ENCODE measurements around the gene BBS1. TPM values are rescaled to one million over a fixed set of nuclear protein-coding genes. Genes with fewer than 3 reads are reported as not detected.

The BBS1 gene
- total RNA-seq, 5 donors from 2014 or later (not counting 1 experiment from before 2014, with no cell fraction given) = 17.0 to 41.6 (median 34.9) TPM

DNA sequence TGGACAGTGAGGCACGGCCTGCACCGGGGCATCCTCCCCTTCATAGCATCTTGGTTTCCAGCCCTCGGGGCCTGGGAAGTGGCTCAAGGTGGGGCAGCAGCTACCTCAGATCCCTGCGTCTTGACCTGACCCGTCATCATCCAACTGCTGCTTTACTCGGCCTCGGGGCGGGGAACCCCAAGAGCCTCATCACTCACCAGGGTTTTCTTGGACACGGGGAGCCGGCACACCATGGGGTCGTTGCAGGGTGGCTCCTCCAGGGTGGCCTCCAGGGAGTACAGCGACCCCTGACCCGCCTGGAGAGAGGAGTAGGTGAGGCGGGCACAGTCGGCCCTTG is 57.3 kb downstream of the BBS1 start:
- no peak overlapping the region for H3K27ac Mint-ChIP-seq

DNA sequence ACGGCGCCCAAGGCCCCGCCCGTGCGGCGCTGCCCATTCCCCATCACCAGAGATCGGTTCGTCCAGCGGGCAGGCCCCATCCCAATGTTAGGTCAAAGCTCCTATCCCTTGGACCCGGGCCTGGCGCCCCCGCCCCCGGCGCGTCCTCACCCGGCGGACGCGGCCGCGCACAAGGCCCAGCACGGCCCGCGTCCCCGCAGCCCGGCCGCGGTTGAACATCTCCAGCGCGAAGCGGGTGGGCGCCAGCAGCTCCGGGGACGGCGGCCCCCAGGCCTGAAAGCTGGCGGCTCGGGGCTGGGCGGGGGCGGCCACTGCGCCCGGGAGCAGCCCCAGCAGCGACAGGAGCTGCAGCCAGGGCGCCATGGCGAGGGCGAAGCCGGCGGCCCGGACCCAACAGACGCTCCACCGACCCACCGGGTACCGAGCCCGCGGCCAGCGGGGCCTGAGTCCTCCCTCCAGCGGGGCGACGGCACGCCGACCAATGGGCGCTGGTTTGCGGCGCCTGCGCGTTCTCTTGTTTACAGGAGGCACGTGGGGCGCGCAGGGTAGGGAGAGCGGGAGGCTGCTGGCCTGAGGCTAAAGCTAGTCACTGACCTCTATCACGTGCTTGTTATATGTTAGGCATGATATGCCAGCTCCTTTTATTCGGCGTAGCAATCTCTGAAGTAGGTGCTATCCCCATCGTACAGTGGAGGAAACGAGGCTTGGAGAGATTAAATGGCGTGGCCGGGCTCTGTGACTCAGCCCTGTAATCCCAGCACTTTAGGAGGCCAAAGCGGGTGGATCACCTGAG is 57.9 kb downstream of the BBS1 start, which contains the start of gene CTSF:
TSS of gene CTSF (minus strand) at position 483 of the 793 bp plus-strand sequence. CDS start at position 363, 120 bp downstream.
- peak within 1 kb of the TSS; percentile 82 for H3K27ac Mint-ChIP-seq
- DNase-seq (peak; percentile 22 to 81 (median 59)), ATAC-seq (replicated peaks in 1 of 4) (peak; percentile 89 to 99 (median 96))
- no peaks in the 10 kb centered on the region for H3K9me3 ChIP-seq
- H3K4me3 Mint-ChIP-seq = peak within 1 kb of the TSS; percentile 74 to 80 (median 77)
- peaks cover 0 to 14% of the 10 kb centered on the region in 2 experiments for H3K4me1 ChIP-seq (ENCODE audit: control insufficient read depth in 1 of 2, extremely low read depth in 1 of 2, insufficient read depth in 2 of 2, low read length in 2 of 2)
- H3K9me3 Mint-ChIP-seq = no peaks in the 10 kb centered on the region
- peaks cover 4% of the 10 kb centered on the region for H3K36me3 Mint-ChIP-seq
- 8% methylated on average over 72 of the region's 77 CpGs for WGBS (ENCODE audit: insufficient coverage)
- H3K27ac ChIP-seq (ENCODE audit: low read length) = no peak within 1 kb of the TSS
- CTCF ChIA-PET = interaction anchor here in 1 of 2 donors (1.0 to 1.4 kb wide), 3 partner anchors 22 to 110 kb away, joined by 3 to 7 read pairs (median 4); partner anchors contain the start of genes ACTN3, CCDC87, CCS and RBM4B
- peaks cover 3 to 5% of the 10 kb centered on the region in 2 donors for H3K27me3 Mint-ChIP-seq
- peaks cover 0 to 9% of the 10 kb centered on the region in 2 experiments for H3K27me3 ChIP-seq (replicated peaks in 1 of 2; ENCODE audit: control insufficient read depth in 2 of 2, extremely low read depth in 1 of 2, insufficient read depth in 2 of 2, low read length in 1 of 2)
- POLR2A ChIA-PET = interaction anchor here in 1 of 2 donors (0.5 kb wide), 1 partner anchor 12 kb away, joined by 4 read pairs; no protein-coding TSS in a partner anchor
- no peaks in the 10 kb centered on the region for H3K36me3 ChIP-seq (ENCODE audit: control insufficient read depth in 2 of 2, extremely low read depth in 1 of 2, insufficient read depth in 1 of 2, low read length in 1 of 2)
- H3K4me1 Mint-ChIP-seq = peaks cover 11 to 16% (median 14%) of the 10 kb centered on the region in 3 donors
- H3K4me3 ChIP-seq (ENCODE audit: control insufficient read depth in 1 of 2, extremely low read depth in 1 of 2, low read length in 1 of 2) = peak within 1 kb of the TSS; percentile 42 to 67

More for the DNA sequence above, 57.3 kb downstream of the BBS1 start:
- ChIA-PET POLR2A (no interaction called here), CTCF (interaction anchor here (0.5 to 1.0 kb wide), 2 partner anchors 22 to 77 kb away, joined by 3 read pairs; partner anchors contain the start of genes ACTN3 (in 1 of the 2) and ZDHHC24 (in 1 of the 2))
- peak overlapping the region; percentile 35 to 67 for H3K4me3 ChIP-seq (ENCODE audit: control insufficient read depth in 1 of 2, extremely low read depth in 1 of 2, low read length in 1 of 2)
- peaks cover 0 to 14% of the 10 kb centered on the region in 2 experiments for H3K4me1 ChIP-seq (ENCODE audit: control insufficient read depth in 1 of 2, extremely low read depth in 1 of 2, insufficient read depth in 2 of 2, low read length in 2 of 2)
- Mint-ChIP-seq H3K27me3 (peaks cover 3 to 5% of the 10 kb centered on the region in 2 donors), H3K36me3 (peaks cover 4% of the 10 kb centered on the region), H3K4me1 (peaks cover 11 to 16% (median 14%) of the 10 kb centered on the region in 3 donors), H3K4me3 (peak overlapping the region; percentile 72 to 75 (median 74)), H3K9me3 (no peaks in the 10 kb centered on the region)
- no peaks in the 10 kb centered on the region for H3K9me3 ChIP-seq
- H3K27me3 ChIP-seq (replicated peaks in 1 of 2; ENCODE audit: control insufficient read depth in 2 of 2, extremely low read depth in 1 of 2, insufficient read depth in 2 of 2, low read length in 1 of 2) = peaks cover 0 to 9% of the 10 kb centered on the region in 2 experiments
- no peak overlapping the region for H3K27ac ChIP-seq (ENCODE audit: low read length)
- H3K36me3 ChIP-seq (ENCODE audit: control insufficient read depth in 2 of 2, extremely low read depth in 1 of 2, insufficient read depth in 1 of 2, low read length in 1 of 2) = no peaks in the 10 kb centered on the region
- ATAC-seq (replicated peaks in 1 of 4) = peak in 2 of 4 experiments; percentile 3 to 8
- 50% methylated on average over 7 of the region's 15 CpGs for WGBS (ENCODE audit: insufficient coverage)
- DNase-seq = no peak

DNA sequence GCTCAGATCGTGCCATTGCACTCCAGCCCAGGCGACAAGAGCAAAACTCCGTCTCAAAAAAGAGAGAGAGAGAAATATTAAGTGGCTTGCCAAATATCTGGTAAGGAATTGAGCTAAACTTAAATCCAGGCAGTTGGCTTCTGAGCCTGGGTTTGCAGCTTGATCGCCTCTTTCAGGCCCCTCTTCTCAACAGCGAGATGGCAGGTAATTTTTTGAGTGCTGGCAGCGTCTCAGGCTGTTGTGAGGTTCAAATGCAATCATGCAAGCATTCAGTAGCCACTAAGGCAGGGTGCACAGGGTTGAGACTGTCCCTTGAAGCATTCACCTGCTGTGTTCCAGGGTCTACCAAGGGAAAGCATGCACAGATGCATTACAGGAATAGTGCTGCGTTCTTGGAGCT is 58.6 kb downstream of the BBS1 start:
- Mint-ChIP-seq H3K27ac (peak overlapping the region in 1 of 2 donors; percentile 82), H3K9me3 (no peaks in the 10 kb centered on the region), H3K4me1 (peaks cover 11 to 16% (median 14%) of the 10 kb centered on the region in 3 donors), H3K4me3 (peak overlapping the region in 2 of 3 donors; percentile 74 to 77), H3K27me3 (peaks cover 7 to 10% of the 10 kb centered on the region in 2 donors), H3K36me3 (peaks cover 4% of the 10 kb centered on the region)
- no peak for DNase-seq
- ATAC-seq (replicated peaks in 1 of 4) = no peak
- H3K27me3 ChIP-seq (replicated peaks in 1 of 2; ENCODE audit: control insufficient read depth in 2 of 2, extremely low read depth in 1 of 2, insufficient read depth in 2 of 2, low read length in 1 of 2) = peaks cover 0 to 9% of the 10 kb centered on the region in 2 experiments
- no peaks in the 10 kb centered on the region for H3K9me3 ChIP-seq
- peaks cover 0 to 14% of the 10 kb centered on the region in 2 experiments for H3K4me1 ChIP-seq (ENCODE audit: control insufficient read depth in 1 of 2, extremely low read depth in 1 of 2, insufficient read depth in 2 of 2, low read length in 2 of 2)
- CTCF ChIA-PET = interaction anchor here in 1 of 2 donors (1.1 to 1.4 kb wide), 3 partner anchors 24 to 109 kb away, joined by 3 to 7 read pairs (median 4); partner anchors contain the start of genes CCDC87, CCS and RBM4B
- H3K36me3 ChIP-seq (ENCODE audit: control insufficient read depth in 2 of 2, extremely low read depth in 1 of 2, insufficient read depth in 1 of 2, low read length in 1 of 2) = no peaks in the 10 kb centered on the region
- no peak overlapping the region for H3K27ac ChIP-seq (ENCODE audit: low read length)
- POLR2A ChIA-PET = interaction anchor here in 1 of 2 donors (0.7 kb wide), 1 partner anchor 37 kb away, joined by 4 read pairs; no protein-coding TSS in a partner anchor
- WGBS (ENCODE audit: insufficient coverage) = 70% methylated on average over 6 of the region's 7 CpGs
- H3K4me3 ChIP-seq (ENCODE audit: control insufficient read depth in 1 of 2, extremely low read depth in 1 of 2, low read length in 1 of 2) = no peak overlapping the region

DNA sequence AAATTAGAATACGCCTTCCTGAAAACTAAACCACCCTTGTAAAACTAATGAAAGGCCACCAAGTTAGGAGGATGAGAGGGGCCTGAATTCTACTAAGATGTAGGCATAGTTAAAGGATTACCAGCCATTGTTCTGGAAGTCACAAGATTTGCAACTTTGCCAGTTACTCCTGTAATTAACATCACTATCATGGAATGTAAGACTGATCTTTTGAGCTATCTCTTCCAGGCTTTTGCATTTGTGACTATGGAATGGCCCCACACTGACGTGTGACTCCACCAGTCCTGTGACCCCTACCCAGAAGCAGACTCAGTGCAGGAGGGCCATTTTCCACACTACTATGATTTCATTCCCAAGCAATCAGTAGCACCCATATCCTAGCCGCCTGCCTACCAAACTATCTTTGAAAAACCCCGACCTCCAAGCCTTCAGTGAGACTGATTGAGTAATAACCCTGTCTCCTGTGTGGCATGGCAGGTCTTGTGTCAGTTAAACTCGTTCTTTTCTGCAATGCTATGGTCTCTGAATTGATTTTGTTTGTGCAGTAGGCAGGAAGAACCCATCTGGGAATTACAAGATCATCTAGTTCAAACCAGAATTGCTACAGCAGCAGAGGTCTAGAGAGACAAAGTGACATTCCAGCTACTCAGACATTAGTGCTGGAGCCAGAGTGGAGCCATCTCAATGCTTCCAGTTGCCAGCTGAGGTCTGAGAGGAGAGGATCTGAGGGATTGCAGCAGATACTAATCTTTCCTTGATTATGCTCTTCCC is 59.8 kb downstream of the BBS1 start:
- Mint-ChIP-seq H3K4me3 (peak overlapping the region in 2 of 3 donors; percentile 16 to 31), H3K9me3 (no peaks in the 10 kb centered on the region), H3K36me3 (peaks cover 4% of the 10 kb centered on the region), H3K4me1 (peaks cover 11 to 16% (median 14%) of the 10 kb centered on the region in 3 donors), H3K27me3 (peaks cover 7 to 15% of the 10 kb centered on the region in 2 donors), H3K27ac (no peak overlapping the region)
- Histone ChIP-seq H3K36me3 (ENCODE audit: control insufficient read depth in 2 of 2, extremely low read depth in 1 of 2, insufficient read depth in 1 of 2, low read length in 1 of 2) (no peaks in the 10 kb centered on the region), H3K27ac (ENCODE audit: low read length) (no peak overlapping the region), H3K27me3 (replicated peaks in 1 of 2; ENCODE audit: control insufficient read depth in 2 of 2, extremely low read depth in 1 of 2, insufficient read depth in 2 of 2, low read length in 1 of 2) (peaks cover 0 to 9% of the 10 kb centered on the region in 2 experiments), H3K9me3 (no peaks in the 10 kb centered on the region), H3K4me1 (ENCODE audit: control insufficient read depth in 1 of 2, extremely low read depth in 1 of 2, insufficient read depth in 2 of 2, low read length in 2 of 2) (peaks cover 0 to 14% of the 10 kb centered on the region in 2 experiments), H3K4me3 (ENCODE audit: control insufficient read depth in 1 of 2, extremely low read depth in 1 of 2, low read length in 1 of 2) (no peak overlapping the region)
- CTCF ChIA-PET = interaction anchor here in 1 of 2 donors (1.1 kb wide), 1 partner anchor 103 kb away, joined by 3 read pairs; no protein-coding TSS in a partner anchor
- ATAC-seq (replicated peaks in 1 of 4) (no peak), DNase-seq (no peak)
- WGBS (ENCODE audit: insufficient coverage) = 62% methylated on average over 2 of the region's 5 CpGs
- POLR2A ChIA-PET = interaction anchor here in 1 of 2 donors (0.6 to 0.7 kb wide), 2 partner anchors 37 to 1637 kb away, joined by 3 to 5 read pairs; no protein-coding TSS in a partner anchor

DNA sequence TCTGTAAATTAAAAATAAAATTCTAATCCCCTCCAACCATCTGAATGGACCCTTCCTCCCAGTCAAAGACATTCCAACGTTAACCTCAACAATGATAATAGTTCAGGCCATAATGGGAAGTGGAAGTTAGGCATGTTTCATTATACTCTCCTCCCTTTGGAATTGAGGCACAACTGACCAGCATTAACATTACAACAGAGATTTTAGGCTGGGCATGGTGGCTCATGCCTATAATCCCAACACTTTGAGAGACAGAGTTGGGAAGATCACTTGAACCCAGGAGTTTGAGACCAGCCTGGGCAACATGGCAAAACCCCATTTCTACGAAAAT is 60.4 kb downstream of the BBS1 start:
- H3K36me3 ChIP-seq (ENCODE audit: control insufficient read depth in 2 of 2, extremely low read depth in 1 of 2, insufficient read depth in 1 of 2, low read length in 1 of 2) = no peaks in the 10 kb centered on the region
- H3K4me3 Mint-ChIP-seq = no peak overlapping the region
- CTCF ChIA-PET = no interaction called here
- POLR2A ChIA-PET = no interaction called here
- H3K4me3 ChIP-seq (ENCODE audit: control insufficient read depth in 1 of 2, extremely low read depth in 1 of 2, low read length in 1 of 2) = no peak overlapping the region
- no peaks in the 10 kb centered on the region for H3K9me3 ChIP-seq
- peaks cover 7 to 20% of the 10 kb centered on the region in 2 donors for H3K27me3 Mint-ChIP-seq
- no peak overlapping the region for H3K27ac ChIP-seq (ENCODE audit: low read length)
- peaks cover 0 to 14% of the 10 kb centered on the region in 2 experiments for H3K4me1 ChIP-seq (ENCODE audit: control insufficient read depth in 1 of 2, extremely low read depth in 1 of 2, insufficient read depth in 2 of 2, low read length in 2 of 2)
- no peak overlapping the region for H3K27ac Mint-ChIP-seq
- H3K9me3 Mint-ChIP-seq = no peaks in the 10 kb centered on the region
- ATAC-seq (replicated peaks in 1 of 4) (no peak), DNase-seq (no peak)
- WGBS (ENCODE audit: insufficient coverage) = 100% methylated on average over 1 of the region's 2 CpGs
- peaks cover 11 to 16% (median 14%) of the 10 kb centered on the region in 3 donors for H3K4me1 Mint-ChIP-seq
- H3K36me3 Mint-ChIP-seq = peaks cover 4% of the 10 kb centered on the region
- H3K27me3 ChIP-seq (replicated peaks in 1 of 2; ENCODE audit: control insufficient read depth in 2 of 2, extremely low read depth in 1 of 2, insufficient read depth in 2 of 2, low read length in 1 of 2) = peaks cover 0 to 11% of the 10 kb centered on the region in 2 experiments
